GM10266 (cell line): ENCODE measurements around the gene SNAP25.
A peak's percentile ranks its signal among the peaks of the same experiment; 100 is the strongest.

Experiments used
- DNase-seq: peaks from one replicate; pipeline ENCODE4 v3.0.0; 2012; ENCODE audit errors: extremely low spot score
- TF ChIP-seq, protein P1 (sequence below): IDR thresholded peaks from 2 replicates; pipeline ENCODE4 v1.5.1; 2012; ENCODE audit warnings: mild to moderate bottlenecking, low read depth; ENCODE audit not compliant: control insufficient read depth, insufficient read depth; ENCODE audit errors: missing control alignments

SNAP25 gene

DNA sequence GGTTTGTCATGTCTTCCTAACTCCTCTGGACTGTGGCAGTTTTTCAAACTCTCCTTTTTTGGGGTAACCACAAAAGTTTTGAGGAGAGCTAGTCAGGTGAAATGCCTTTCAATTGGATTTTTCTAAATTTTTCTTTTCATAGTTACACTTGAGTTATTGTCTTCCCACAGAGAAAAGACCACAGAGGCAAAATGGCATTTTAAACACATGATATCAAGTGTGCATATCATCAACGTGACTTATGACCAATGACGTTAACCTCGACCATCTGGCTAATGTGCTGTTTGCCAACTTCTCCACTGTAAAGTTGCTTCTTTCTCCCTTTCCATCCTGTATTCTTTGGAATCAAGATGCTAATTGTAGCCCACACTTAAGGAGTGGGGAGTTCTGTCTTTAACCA lies 41.3 kb upstream of the SNAP25 start:
- TF ChIP-seq, protein P1, sequence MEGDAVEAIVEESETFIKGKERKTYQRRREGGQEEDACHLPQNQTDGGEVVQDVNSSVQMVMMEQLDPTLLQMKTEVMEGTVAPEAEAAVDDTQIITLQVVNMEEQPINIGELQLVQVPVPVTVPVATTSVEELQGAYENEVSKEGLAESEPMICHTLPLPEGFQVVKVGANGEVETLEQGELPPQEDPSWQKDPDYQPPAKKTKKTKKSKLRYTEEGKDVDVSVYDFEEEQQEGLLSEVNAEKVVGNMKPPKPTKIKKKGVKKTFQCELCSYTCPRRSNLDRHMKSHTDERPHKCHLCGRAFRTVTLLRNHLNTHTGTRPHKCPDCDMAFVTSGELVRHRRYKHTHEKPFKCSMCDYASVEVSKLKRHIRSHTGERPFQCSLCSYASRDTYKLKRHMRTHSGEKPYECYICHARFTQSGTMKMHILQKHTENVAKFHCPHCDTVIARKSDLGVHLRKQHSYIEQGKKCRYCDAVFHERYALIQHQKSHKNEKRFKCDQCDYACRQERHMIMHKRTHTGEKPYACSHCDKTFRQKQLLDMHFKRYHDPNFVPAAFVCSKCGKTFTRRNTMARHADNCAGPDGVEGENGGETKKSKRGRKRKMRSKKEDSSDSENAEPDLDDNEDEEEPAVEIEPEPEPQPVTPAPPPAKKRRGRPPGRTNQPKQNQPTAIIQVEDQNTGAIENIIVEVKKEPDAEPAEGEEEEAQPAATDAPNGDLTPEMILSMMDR: no peak
- no peak for DNase-seq

- TF ChIP-seq, protein P1: no peak
Observed at GRCh38 chr20:10178091-10178490, 40.5 kb upstream of the SNAP25 start.

GRCh38 chr20:10178727-10179313 lies 39.8 kb upstream of the SNAP25 start:
- no peak for DNase-seq
- TF ChIP-seq, protein P1: no peak

More at GRCh38 chr20:10178091-10178490, 40.5 kb upstream of the SNAP25 start:
- no peak for DNase-seq

DNA sequence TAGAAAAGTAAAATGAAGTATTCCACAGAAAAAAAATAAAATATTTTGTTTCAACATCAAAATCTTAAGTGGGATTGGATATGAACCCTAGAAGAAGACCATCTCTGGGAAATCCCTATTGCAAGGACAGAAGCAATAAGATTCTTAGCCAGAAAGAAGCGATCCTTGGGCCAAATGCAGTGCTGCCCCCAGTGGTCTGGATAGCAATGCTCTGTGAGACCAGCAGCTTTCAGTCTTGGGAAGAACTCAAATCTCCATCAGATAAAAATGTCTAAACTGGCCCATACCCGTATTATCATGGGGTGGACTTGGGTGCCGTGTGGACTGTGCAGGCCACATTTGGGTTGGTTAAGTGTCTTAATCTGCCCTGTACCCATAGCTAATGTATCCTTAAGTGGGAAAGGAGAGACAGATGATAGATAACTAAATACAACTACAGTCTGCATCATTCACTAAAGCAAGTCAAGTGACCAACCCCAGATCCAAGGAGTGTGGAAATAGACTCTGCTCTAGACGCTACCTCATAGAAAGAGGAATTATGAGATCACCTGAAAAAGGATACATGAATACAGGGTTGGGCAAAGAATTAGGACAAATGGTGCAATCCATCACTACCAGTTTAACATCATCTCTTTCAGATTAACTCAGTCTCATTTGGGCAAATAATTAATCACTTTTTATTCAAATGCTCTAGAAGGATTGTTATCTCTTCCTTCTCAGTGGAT lies 38.9 kb upstream of the SNAP25 start:
- DNase-seq: no peak
- TF ChIP-seq, protein P1: peak; percentile 28

DNA sequence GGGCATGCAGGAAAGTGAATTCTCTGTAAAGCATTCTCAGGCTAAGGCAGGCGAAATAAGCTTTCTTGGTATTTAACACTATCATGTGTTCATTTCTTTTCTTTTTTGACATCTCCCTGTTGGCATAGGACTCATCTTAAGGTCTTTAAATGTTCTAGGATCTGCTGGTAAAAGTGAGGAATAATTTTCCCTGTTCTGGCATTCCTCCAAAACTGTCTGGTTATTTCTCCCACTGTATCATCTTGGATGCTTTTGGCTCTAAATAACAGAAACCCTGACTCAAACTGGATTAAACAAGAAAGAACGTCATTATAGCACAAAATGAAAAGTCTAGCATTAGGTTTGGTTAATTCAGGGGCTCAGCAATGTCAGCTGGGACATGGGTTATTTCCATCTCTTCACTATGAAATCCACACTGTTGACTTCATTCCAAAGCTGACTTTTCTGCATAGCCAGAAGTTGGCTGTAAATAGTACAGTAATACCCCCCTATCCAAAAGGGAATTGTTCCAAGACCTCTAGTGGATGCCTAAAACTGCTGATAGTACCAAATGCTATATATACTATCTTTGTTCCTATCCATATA lies 37.9 kb upstream of the SNAP25 start:
- TF ChIP-seq, protein P1: no peak
- no peak for DNase-seq

DNA sequence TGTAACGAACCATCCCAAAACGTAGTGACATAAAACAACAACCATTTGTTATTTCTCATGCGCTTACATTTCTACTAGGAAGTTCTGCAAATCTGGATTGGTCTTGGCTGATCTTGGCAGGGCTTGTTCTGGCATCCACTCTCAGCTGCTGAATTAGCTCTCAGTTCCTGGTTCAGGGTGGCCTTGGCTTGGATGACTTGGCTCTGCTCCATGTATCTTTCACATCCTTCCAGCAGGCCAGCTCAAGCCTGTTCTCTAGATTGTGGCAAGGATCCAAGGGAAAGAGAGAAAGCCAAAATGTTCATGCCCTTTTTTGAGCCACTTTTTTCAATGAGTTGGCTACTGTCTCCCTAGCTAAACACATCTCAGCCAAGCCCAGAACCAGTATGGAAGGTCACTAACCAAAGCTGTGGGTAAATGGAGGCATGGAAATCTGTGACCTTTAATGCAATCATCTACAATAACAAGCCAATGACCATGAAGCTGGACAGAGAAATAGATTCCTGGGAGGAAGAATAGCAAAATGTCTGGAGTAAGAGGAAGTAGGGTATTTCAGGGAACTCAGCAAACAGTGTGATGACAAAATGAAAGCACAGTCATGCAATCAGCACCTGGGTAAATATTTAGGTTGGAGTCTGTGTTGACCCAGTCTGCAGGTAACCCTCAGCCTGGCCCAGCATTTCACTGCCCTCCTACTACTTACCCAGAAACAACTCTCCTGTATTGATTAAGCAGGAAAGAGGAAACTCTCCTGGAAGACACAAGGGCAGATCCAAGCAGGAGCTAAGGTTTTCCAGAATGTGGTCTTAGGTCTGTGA lies 32.7 kb upstream of the SNAP25 start:
- TF ChIP-seq, protein P1: no peak
- no peak for DNase-seq
